PC-3 (cell line): Measurements from ENCODE around the gene ACSM6. TPM values are rescaled to one million over a fixed set of nuclear protein-coding genes. Genes with fewer than 3 reads are reported as not detected.
A peak's percentile ranks its signal among the peaks of the same experiment; 100 is the strongest.

Source experiments
- ATAC-seq: fragments of 200-7000 bp; cut with Tn5 transposase; 2 replicates; pipeline ENCODE4 v1.9.1; 2020; ENCODE audit warnings: mild to moderate bottlenecking, moderate library complexity
- BruUV-seq: library from RNA; stranded (reverse); fragments of 400-500 nt; replicated peaks from 2 replicates; lab custom pipeline; 2021; lab: Mats Ljungman, UMichigan
- CTCF ChIA-PET: fragments of 300-600 bp; sonication (Branson Sonifier 250); formaldehyde crosslinking; loops from one replicate; lab custom pipeline; 2022; ENCODE audit warnings: antibody characterized with exemption; lab: Charles Lee
- POLR2A ChIA-PET: fragments of 300-600 bp; sonication (Branson Sonifier 250); formaldehyde crosslinking; loops from one replicate; lab custom pipeline; 2022; ENCODE audit warnings: antibody characterized with exemption; ENCODE audit not compliant: unreplicated experiment; lab: Charles Lee
- DNase-seq: peaks from one replicate; pipeline ENCODE4 v3.0.0-alpha.2; 2015
- H2AFZ ChIP-seq: fragments of 300-600 bp; sonication (generic); 2 replicates; pipeline ENCODE4 v1.6.0; 2016; ENCODE audit warnings: antibody characterized with exemption, low read length
- H3F3A ChIP-seq: fragments of 300-600 bp; sonication (generic); one replicate; pipeline ENCODE4 v1.6.0; 2017; ENCODE audit warnings: antibody characterized with exemption, low read length, control low read depth, mild to moderate bottlenecking; ENCODE audit not compliant: unreplicated experiment
- H3K27ac ChIP-seq: fragments of 300-600 bp; sonication (generic); 2 replicates; pipeline ENCODE4 v1.5.1; 2016; ENCODE audit warnings: mild to moderate bottlenecking, low read length
- H3K27me3 ChIP-seq: fragments of 300-600 bp; sonication (generic); 2 replicates; pipeline ENCODE4 v1.6.1; 2016; ENCODE audit warnings: low read length, mixed read lengths
- H3K36me3 ChIP-seq: fragments of 300-600 bp; sonication (generic); 2 replicates; pipeline ENCODE4 v1.6.1; 2016; ENCODE audit warnings: low read depth, mixed run types, low read length, mixed read lengths
- H3K4me1 ChIP-seq: fragments of 300-600 bp; sonication (generic); 2 replicates; pipeline ENCODE4 v1.5.1; 2016; ENCODE audit warnings: low read length; ENCODE audit not compliant: insufficient read depth
- H3K4me2 ChIP-seq: fragments of 300-600 bp; sonication (generic); 2 replicates; pipeline ENCODE4 v1.6.0; 2016; ENCODE audit warnings: low read length
- H3K4me3 ChIP-seq: fragments of 300-600 bp; sonication (generic); 2 replicates; pipeline ENCODE4 v1.5.1; 2016; ENCODE audit warnings: mild to moderate bottlenecking, low read length, mixed read lengths
- H3K79me2 ChIP-seq: fragments of 300-600 bp; sonication (generic); 2 replicates; pipeline ENCODE4 v1.6.1; 2017; ENCODE audit warnings: low read length, mixed read lengths
- H3K9ac ChIP-seq: fragments of 300-600 bp; sonication (generic); 2 replicates; pipeline ENCODE4 v1.6.0; 2016; ENCODE audit warnings: mild to moderate bottlenecking, low read length
- H3K9me2 ChIP-seq: fragments of 300-600 bp; sonication (generic); replicated peaks from 2 replicates; pipeline ENCODE4 v1.6.1; 2016; ENCODE audit warnings: mixed run types, low read length, mixed read lengths
- H3K9me3 ChIP-seq: fragments of 300-600 bp; sonication (generic); 2 replicates; pipeline ENCODE4 v1.6.1; 2016; ENCODE audit warnings: low read length, mixed read lengths
- H4K20me1 ChIP-seq: fragments of 300-600 bp; sonication (generic); 2 replicates; pipeline ENCODE4 v1.6.1; 2016; ENCODE audit warnings: low read length, mixed read lengths
- CTCF ChIP-seq: fragments of 300-600 bp; sonication (generic); conservative IDR thresholded peaks from 2 replicates; pipeline ENCODE4 v1.5.1; 2017; ENCODE audit warnings: antibody characterized with exemption, low read depth, mild to moderate bottlenecking, low read length
- EZH2 ChIP-seq: fragments of 300-600 bp; sonication (generic); IDR thresholded peaks from one replicate; pipeline ENCODE4 v1.6.1; 2017; ENCODE audit warnings: antibody characterized with exemption, mild to moderate bottlenecking, low read length; ENCODE audit not compliant: unreplicated experiment
- EZH2phosphoT487 ChIP-seq: fragments of 300-600 bp; sonication (generic); IDR thresholded peaks from 2 replicates; pipeline ENCODE4 v1.6.1; 2018; ENCODE audit warnings: mild to moderate bottlenecking, antibody characterized with exemption, low read length, borderline replicate concordance
- intact Hi-C: fragments of 100-400 bp; cut with micrococcal nuclease; formaldehyde crosslinking; loops from 2 replicates; pipeline ENCODE4 v1.9.0; 2023
- total RNA-seq: library from RNA; depleted of rRNA; stranded (reverse); fragments of >200 nt; gene quantifications from 2 replicates; pipeline ENCODE4 v1.2.3, GENCODE V29; 2014

The ACSM6 gene
- total RNA-seq, 1 experiment from 2014 or later, result not detected

DNA sequence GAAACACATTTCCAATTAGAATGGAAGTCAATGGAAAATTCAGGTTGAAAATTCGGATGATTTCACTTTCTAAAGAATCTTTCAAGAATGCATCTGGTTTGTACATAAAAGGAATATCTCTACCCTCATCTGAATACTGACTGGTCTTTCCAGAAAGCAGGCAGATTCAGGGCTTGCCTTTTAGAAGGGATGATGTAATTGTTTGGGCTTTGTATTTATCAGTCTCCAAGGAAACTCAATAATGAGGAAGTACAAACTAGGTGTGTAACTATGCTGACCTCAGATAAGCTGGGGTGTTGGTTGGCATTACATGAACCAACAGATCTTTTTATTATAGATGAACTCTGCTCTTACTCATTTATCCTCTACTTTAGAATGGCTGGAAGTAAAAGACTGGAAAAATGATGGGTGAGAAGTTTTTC, 72.6 kb downstream of the ACSM6 start:
- no peak overlapping the region for H3K4me3 ChIP-seq
- ATAC-seq, result peak; percentile 52
- H3K4me2 ChIP-seq, result no peak overlapping the region
- peaks cover 3% of the 10 kb centered on the region; the same call in 1 of the 2 replicates for H3K79me2 ChIP-seq
- H3K9me2 ChIP-seq, result no peaks in the 10 kb centered on the region
- intact Hi-C loops, result no loop called here
- no TSS peak for BruUV-seq
- H3K9ac ChIP-seq, result no peak overlapping the region
- H3K27me3 ChIP-seq, result no peaks in the 10 kb centered on the region
- H3K9me3 ChIP-seq, result no peaks in the 10 kb centered on the region
- no peak overlapping the region for H2AFZ ChIP-seq
- H3K27ac ChIP-seq, result peak overlapping the region; percentile 35
- peaks cover 3% of the 10 kb centered on the region for H3F3A ChIP-seq
- DNase-seq, result peak; percentile 55
- TF ChIP-seq CTCF (no peak), EZH2phosphoT487 (no peak), EZH2 (no peak)
- peaks cover 12% of the 10 kb centered on the region for H3K36me3 ChIP-seq
- H4K20me1 ChIP-seq, result no peaks in the 10 kb centered on the region
- H3K4me1 ChIP-seq, result peaks cover 18% of the 10 kb centered on the region
- CTCF ChIA-PET, result no interaction called here
- POLR2A ChIA-PET, result no interaction called here

GRCh38 chr10:95267251-95267650, 73.2 kb downstream of the ACSM6 start:
- peaks cover 10% of the 10 kb centered on the region for H3K36me3 ChIP-seq
- H3K4me1 ChIP-seq, result peaks cover 18% of the 10 kb centered on the region
- no TSS peak for BruUV-seq
- no peak overlapping the region for H2AFZ ChIP-seq
- H3K79me2 ChIP-seq, result peaks cover 6% of the 10 kb centered on the region; the same call in 1 of the 2 replicates
- H3K27me3 ChIP-seq, result no peaks in the 10 kb centered on the region
- no peak overlapping the region for H3K4me2 ChIP-seq
- ChIA-PET CTCF (no interaction called here), POLR2A (no interaction called here)
- ATAC-seq, result no peak
- DNase-seq, result no peak
- no peaks in the 10 kb centered on the region for H3K9me2 ChIP-seq
- H3F3A ChIP-seq, result peaks cover 3% of the 10 kb centered on the region
- no peak overlapping the region for H3K4me3 ChIP-seq
- no peak overlapping the region for H3K9ac ChIP-seq
- intact Hi-C loops, result no loop called here
- no peaks in the 10 kb centered on the region for H4K20me1 ChIP-seq
- TF ChIP-seq EZH2, result no peak
- no peak for TF ChIP-seq CTCF
- no peak for TF ChIP-seq EZH2phosphoT487
- H3K27ac ChIP-seq, result 0 out of 2 replicates have a peak overlapping the region, but pooled peaks have one; percentile 25
- H3K9me3 ChIP-seq, result no peaks in the 10 kb centered on the region

DNA sequence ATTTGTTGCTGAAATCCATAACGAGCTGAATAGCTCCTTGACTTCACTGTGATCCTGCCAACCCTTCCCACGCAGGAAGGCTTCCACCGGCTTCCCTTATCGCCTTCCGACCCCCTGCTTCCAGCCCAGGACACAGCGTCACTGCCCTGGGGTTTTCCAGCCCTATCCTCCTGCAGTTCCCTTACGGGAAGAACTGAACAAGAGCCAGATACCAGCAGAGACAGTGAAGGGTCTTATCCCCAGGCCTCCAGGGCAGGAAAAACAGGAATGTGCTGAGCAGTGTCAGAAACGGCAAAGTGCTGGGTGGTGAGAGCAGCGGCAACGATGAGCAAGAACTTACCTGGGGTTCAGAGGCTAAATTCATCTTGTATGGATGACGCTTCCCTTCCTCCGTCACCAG, 74.4 kb downstream of the ACSM6 start:
- Histone ChIP-seq H3K79me2 (peaks cover 16% of the 10 kb centered on the region), H3K27me3 (no peaks in the 10 kb centered on the region), H4K20me1 (no peaks in the 10 kb centered on the region), H3K4me1 (peaks cover 23% of the 10 kb centered on the region), H3F3A (peaks cover 3% of the 10 kb centered on the region), H3K9ac (no peak overlapping the region), H3K27ac (no peak overlapping the region), H3K36me3 (peaks cover 10% of the 10 kb centered on the region), H3K9me2 (no peaks in the 10 kb centered on the region), H3K9me3 (no peaks in the 10 kb centered on the region), H2AFZ (no peak overlapping the region), H3K4me3 (no peak overlapping the region), H3K4me2 (no peak overlapping the region)
- intact Hi-C loops, result no loop called here
- CTCF ChIA-PET, result no interaction called here
- no TSS peak for BruUV-seq
- POLR2A ChIA-PET, result no interaction called here
- ATAC-seq, result no peak
- no peak for DNase-seq
- no peak for TF ChIP-seq CTCF
- TF ChIP-seq EZH2, result no peak
- no peak for TF ChIP-seq EZH2phosphoT487
